H9 (cell line): ENCODE data around the gene CD248. TPM values are rescaled to one million over a fixed set of nuclear protein-coding genes. Genes with fewer than 3 reads are reported as not detected.
"Not testable (repeated sequence)": the region's sequence is repeated elsewhere in the genome, so short reads cannot be mapped to it uniquely, and the experiment has no call there.

Experiments used
- DNase-seq: peaks from one replicate; pipeline ENCODE4 v3.0.0-alpha.2; 2017
- H2AFZ ChIP-seq: one replicate; pipeline ENCODE4 v1.6.1; 2013; ENCODE audit warnings: mild to moderate bottlenecking, low read length, control low read depth, moderate library complexity
- H2AK5ac ChIP-seq: 2 replicates; pipeline ENCODE4 v1.6.1; 2013; ENCODE audit warnings: low read length, control low read depth, mixed read lengths; ENCODE audit not compliant: insufficient read length
- H2BK120ac ChIP-seq: one replicate; pipeline ENCODE4 v1.6.1; 2013; ENCODE audit warnings: low read depth, mild to moderate bottlenecking, low read length, control low read depth, inconsistent platforms; ENCODE audit not compliant: poor library complexity, severe bottlenecking
- H2BK12ac ChIP-seq: 2 replicates; pipeline ENCODE4 v1.6.1; 2013; ENCODE audit warnings: low read length, control low read depth, mixed read lengths, low read depth; ENCODE audit not compliant: insufficient read length
- H2BK15ac ChIP-seq: 2 replicates; pipeline ENCODE4 v1.6.1; 2013; ENCODE audit warnings: low read depth, low read length, control low read depth
- H2BK20ac ChIP-seq: one replicate; pipeline ENCODE4 v1.6.1; 2013; ENCODE audit warnings: low read depth, mild to moderate bottlenecking, low read length, control low read depth, inconsistent platforms; ENCODE audit not compliant: poor library complexity, severe bottlenecking
- H2BK5ac ChIP-seq: 2 replicates; pipeline ENCODE4 v1.6.1; 2013; ENCODE audit warnings: low read length, control low read depth, mixed read lengths; ENCODE audit not compliant: insufficient read length
- H3K14ac ChIP-seq: 2 replicates; pipeline ENCODE4 v1.6.1; 2013; ENCODE audit warnings: low read length, control low read depth; ENCODE audit not compliant: insufficient read depth
- H3K18ac ChIP-seq: 2 replicates; pipeline ENCODE4 v1.6.1; 2013; ENCODE audit warnings: low read depth, mild to moderate bottlenecking, mixed read lengths, low read length, control low read depth; ENCODE audit not compliant: insufficient read length
- H3K23ac ChIP-seq: 2 replicates; pipeline ENCODE4 v1.6.1; 2013; ENCODE audit warnings: low read length, control low read depth, mixed read lengths, low read depth; ENCODE audit not compliant: insufficient read length
- H3K23me2 ChIP-seq: 2 replicates; pipeline ENCODE4 v1.6.1; 2013; ENCODE audit warnings: low read depth, mild to moderate bottlenecking, mixed read lengths, low read length, control low read depth; ENCODE audit not compliant: insufficient read length, poor library complexity, severe bottlenecking
- H3K27ac ChIP-seq: 2 replicates; pipeline ENCODE4 v1.5.1; 2013; ENCODE audit warnings: low read length, control low read depth, mixed read lengths, low read depth; ENCODE audit not compliant: insufficient read length
- H3K27me3 ChIP-seq: 2 replicates; pipeline ENCODE4 v1.6.1; 2013; ENCODE audit warnings: low read length, control low read depth, inconsistent platforms; ENCODE audit not compliant: insufficient read depth
- H3K4ac ChIP-seq: 2 replicates; pipeline ENCODE4 v1.6.1; 2013; ENCODE audit warnings: low read depth, mild to moderate bottlenecking, control low read depth, inconsistent platforms, low read length, moderate library complexity
- H3K4me1 ChIP-seq: 2 replicates; pipeline ENCODE4 v1.6.1; 2013; ENCODE audit warnings: low read length, control low read depth, inconsistent platforms; ENCODE audit not compliant: insufficient read depth
- H3K4me2 ChIP-seq: 2 replicates; pipeline ENCODE4 v1.6.1; 2013; ENCODE audit warnings: low read length, control low read depth, mixed read lengths; ENCODE audit not compliant: insufficient read length, insufficient read depth
- H3K56ac ChIP-seq: 2 replicates; pipeline ENCODE4 v1.6.1; 2013; ENCODE audit warnings: low read depth, mild to moderate bottlenecking, mixed read lengths, low read length, control low read depth; ENCODE audit not compliant: insufficient read length
- H3K79me1 ChIP-seq: 2 replicates; pipeline ENCODE4 v1.6.1; 2013; ENCODE audit warnings: low read depth, mild to moderate bottlenecking, moderate library complexity, low read length, control low read depth, inconsistent platforms; ENCODE audit not compliant: insufficient read depth, poor library complexity, severe bottlenecking
- H3K79me2 ChIP-seq: 2 replicates; pipeline ENCODE4 v1.6.1; 2013; ENCODE audit warnings: low read length, control low read depth, inconsistent platforms; ENCODE audit not compliant: insufficient read depth
- H3K9ac ChIP-seq: 2 replicates; pipeline ENCODE4 v1.6.1; 2013; ENCODE audit warnings: low read length, control low read depth, mixed read lengths; ENCODE audit not compliant: insufficient read length; ENCODE audit errors: extremely low read depth
- H3K9me3 ChIP-seq: one replicate; pipeline ENCODE4 v1.6.1; 2013; ENCODE audit warnings: low read depth, low read length, inconsistent platforms; ENCODE audit not compliant: control insufficient read depth
- H3T11ph ChIP-seq: one replicate; pipeline ENCODE4 v1.6.1; 2013; ENCODE audit warnings: mild to moderate bottlenecking, low read length, control low read depth, inconsistent platforms
- H4K20me1 ChIP-seq: one replicate; pipeline ENCODE4 v1.6.1; 2013; ENCODE audit not compliant: control insufficient read depth, insufficient read length, insufficient read depth
- H4K5ac ChIP-seq: 2 replicates; pipeline ENCODE4 v1.6.1; 2013; ENCODE audit warnings: low read depth, mild to moderate bottlenecking, mixed read lengths, low read length, control low read depth; ENCODE audit not compliant: insufficient read length
- H4K8ac ChIP-seq: replicated peaks from 2 replicates; pipeline ENCODE4 v1.6.1; 2013; ENCODE audit warnings: low read length, control low read depth, mixed read lengths, low read depth; ENCODE audit not compliant: insufficient read length
- H4K91ac ChIP-seq: 2 replicates; pipeline ENCODE4 v1.6.1; 2013; ENCODE audit warnings: low read depth, mild to moderate bottlenecking, moderate library complexity, mixed read lengths, low read length, control low read depth; ENCODE audit not compliant: insufficient read length
- H3K27ac Mint-ChIP-seq, 3 experiments: 2 replicates in 2 of 3; 3 replicates in 1 of 3; pipeline ENCODE4 v1.8.0; 2020 to 2021; ENCODE audit warnings: mixed read lengths in 3 of 3, mild to moderate bottlenecking in 1 of 3, moderate library complexity in 1 of 3
- H3K27me3 Mint-ChIP-seq: 2 replicates; pipeline ENCODE4 v1.8.0; 2021; ENCODE audit warnings: low read depth, mild to moderate bottlenecking, moderate library complexity, mixed read lengths
- H3K36me3 Mint-ChIP-seq, 3 experiments: 2 replicates in 2 of 3; 3 replicates in 1 of 3; pipeline ENCODE4 v1.8.0; 2020 to 2021; ENCODE audit warnings: low read depth in 3 of 3, mixed read lengths in 3 of 3; ENCODE audit not compliant: insufficient read depth in 1 of 3
- H3K4me1 Mint-ChIP-seq, 2 experiments: 2 replicates each; pipeline ENCODE4 v1.8.0; 2020; ENCODE audit warnings: mixed read lengths in 2 of 2
- H3K4me3 Mint-ChIP-seq, 2 experiments: 2 replicates in 1 of 2; 3 replicates in 1 of 2; pipeline ENCODE4 v1.8.0; 2020 to 2021; ENCODE audit warnings: mild to moderate bottlenecking in 2 of 2, mixed read lengths in 2 of 2, moderate library complexity in 1 of 2
- H3K9me3 Mint-ChIP-seq, 2 experiments: 2 replicates in 1 of 2; 3 replicates in 1 of 2; pipeline ENCODE4 v1.8.0; 2020; ENCODE audit warnings: mild to moderate bottlenecking in 2 of 2, mixed read lengths in 2 of 2, moderate library complexity in 1 of 2
- CTCF ChIP-seq: fragments of 200-600 bp; sonication (generic); conservative IDR thresholded peaks from 3 replicates; pipeline ENCODE4 v1.8.0; 2021; ENCODE audit warnings: antibody characterized with exemption, mild to moderate bottlenecking
- WGBS: extraction: QIAGEN DNeasy Blood & Tissue Kit; methylation state at CpG from one replicate; pipeline ENCODE4 v1.1.7; 2013; ENCODE audit warnings: missing lambda C conversion rate, low lambda C conversion rate, mixed read lengths; ENCODE audit not compliant: insufficient read length; ENCODE audit errors: extremely low coverage; 5-methylcytosine and 5-hydroxymethylcytosine counted together
- total RNA-seq: library from RNA; stranded (reverse); gene quantifications from 2 replicates; pipeline ENCODE4 v1.2.1, GENCODE V29; 2021

CD248 gene
- total RNA-seq, 1 experiment from 2014 or later = 1.5 TPM

DNA sequence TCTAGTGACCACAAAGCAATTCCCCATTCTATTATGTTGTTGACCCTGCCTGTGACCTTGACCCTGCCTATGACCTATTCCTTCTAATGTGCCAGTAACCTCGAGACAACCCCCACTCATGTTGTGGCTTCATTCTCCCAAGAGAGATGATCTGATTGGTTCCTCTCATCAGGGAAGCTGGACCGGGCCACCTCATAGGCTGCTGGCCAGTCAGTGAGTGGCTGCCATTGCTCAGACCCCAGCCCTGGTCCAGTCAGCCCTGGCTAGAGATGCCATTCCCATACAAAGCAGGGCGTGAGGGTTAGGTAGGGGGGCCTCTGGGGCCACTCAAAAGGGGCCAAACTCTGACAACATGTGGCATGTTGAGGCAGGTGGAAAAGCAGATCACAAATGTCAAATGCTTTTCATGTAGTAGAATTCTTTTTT, 42.8 kb upstream of the CD248 start:
- Histone ChIP-seq H3K27ac (no peak overlapping the region), H2BK20ac (no peak overlapping the region), H3K23me2 (no peaks in the 10 kb centered on the region), H3T11ph (no peak overlapping the region), H2AFZ (no peak overlapping the region), H4K20me1 (no peaks in the 10 kb centered on the region), H4K91ac (no peak overlapping the region), H4K8ac (no peak overlapping the region), H3K23ac (no peak overlapping the region), H2BK12ac (no peak overlapping the region), H3K18ac (no peak overlapping the region), H3K14ac (no peak overlapping the region), H3K79me2 (no peaks in the 10 kb centered on the region), H2BK120ac (no peak overlapping the region), H3K27me3 (no peaks in the 10 kb centered on the region), H2BK5ac (no peak overlapping the region), H3K4me1 (peaks cover 4% of the 10 kb centered on the region; the same call in 1 of the 2 replicates), H3K4ac (no peak overlapping the region), H3K9ac (no peak overlapping the region), H3K4me2 (no peak overlapping the region), H3K79me1 (no peaks in the 10 kb centered on the region), H2AK5ac (no peak overlapping the region), H4K5ac (no peak overlapping the region), H3K56ac (no peak overlapping the region), H2BK15ac (no peak overlapping the region), H3K9me3 (no peaks in the 10 kb centered on the region)
- H3K36me3 Mint-ChIP-seq = peaks cover 10 to 34% (median 28%) of the 10 kb centered on the region in 3 experiments; a peak in 6 of 7 replicates
- H3K27me3 Mint-ChIP-seq = no peaks in the 10 kb centered on the region
- TF ChIP-seq CTCF = no peak
- H3K27ac Mint-ChIP-seq = peak overlapping the region in 1 of 3 experiments; percentile 12; a peak in 1 of 7 replicates
- H3K9me3 Mint-ChIP-seq = no peaks in the 10 kb centered on the region
- no CpG with 5 or more reads among the region's 3 CpGs for whole genome bisulfite sequencing
- H3K4me1 Mint-ChIP-seq = peaks cover 7 to 8% of the 10 kb centered on the region in 2 experiments
- peak; percentile 71 for DNase-seq
- no peak overlapping the region for H3K4me3 Mint-ChIP-seq

GRCh38 chr11:66350560-66351235, 33.9 kb upstream of the CD248 start:
- not testable (repeated sequence) for H2BK12ac ChIP-seq, H4K20me1 ChIP-seq, H2AK5ac ChIP-seq, H2BK20ac ChIP-seq, H3K4me2 ChIP-seq, H3K4ac ChIP-seq, H3K79me2 ChIP-seq, H3K23ac ChIP-seq, H3K18ac ChIP-seq, H2BK120ac ChIP-seq, H2AFZ ChIP-seq, H3K14ac ChIP-seq, H3K27me3 Mint-ChIP-seq, H3K4me1 ChIP-seq, H4K5ac ChIP-seq, H3K27ac Mint-ChIP-seq, H3K9me3 Mint-ChIP-seq, H2BK15ac ChIP-seq, H4K8ac ChIP-seq, DNase-seq, H3K79me1 ChIP-seq, H3K9me3 ChIP-seq, H3T11ph ChIP-seq, H3K4me3 Mint-ChIP-seq, H3K9ac ChIP-seq, H3K56ac ChIP-seq, H3K27me3 ChIP-seq, H3K27ac ChIP-seq, H4K91ac ChIP-seq, H2BK5ac ChIP-seq
- H3K23me2 ChIP-seq = peaks cover 14% of the 10 kb centered on the region
- Mint-ChIP-seq H3K4me1 (peaks cover 7 to 10% of the 10 kb centered on the region in 2 experiments; a peak in 3 of 4 replicates), H3K36me3 (peaks cover 11 to 26% (median 24%) of the 10 kb centered on the region in 3 experiments)
- no CpG with 5 or more reads among the region's 8 CpGs for WGBS
